NCI-H774 (cell line): ENCODE data around the gene MECP2.
"Not testable (repeated sequence)": the region's sequence is repeated elsewhere in the genome, so short reads cannot be mapped to it uniquely, and the experiment has no call there.

Experiments
- DNase-seq: peaks from one replicate; lab custom pipeline; 2025; lab: John Stamatoyannopoulos, UW

The MECP2 gene

GRCh38 chrX:154017766-154018517 lies 79.6 kb downstream of the MECP2 start:
- DNase-seq = no peak

- DNase-seq = no peak
Measured at GRCh38 chrX:154016366-154017076, 81.0 kb downstream of the MECP2 start.

- no peak for DNase-seq
Measured at GRCh38 chrX:154015581-154016264, 81.8 kb downstream of the MECP2 start.

- no peak for DNase-seq
Measured at GRCh38 chrX:154014429-154015380, 82.8 kb downstream of the MECP2 start.

GRCh38 chrX:154013614-154014360 lies 83.7 kb downstream of the MECP2 start:
- DNase-seq = no peak

- DNase-seq = no peak
Measured at GRCh38 chrX:154013001-154013421, 84.5 kb downstream of the MECP2 start.

GRCh38 chrX:154012336-154012991 lies 85.1 kb downstream of the MECP2 start:
- no peak for DNase-seq

GRCh38 chrX:154011376-154012335 lies 85.9 kb downstream of the MECP2 start:
- DNase-seq = no peak

- DNase-seq = no peak
Measured at GRCh38 chrX:154010330-154011087, 87.0 kb downstream of the MECP2 start.

- no peak for DNase-seq
Measured at GRCh38 chrX:154008521-154008920, 89.0 kb downstream of the MECP2 start.

- DNase-seq = no peak
Measured at GRCh38 chrX:154006947-154007346, 90.6 kb downstream of the MECP2 start.

GRCh38 chrX:154004315-154004714 lies 93.2 kb downstream of the MECP2 start:
- no peak for DNase-seq

GRCh38 chrX:154002215-154002719 lies 95.2 kb downstream of the MECP2 start:
- DNase-seq = peak; percentile 51

- no peak for DNase-seq
Measured at GRCh38 chrX:154000051-154000450, 97.5 kb downstream of the MECP2 start.

- DNase-seq = no peak
Measured at GRCh38 chrX:153999359-154000037, 98.0 kb downstream of the MECP2 start.

GRCh38 chrX:153995504-153995903 lies 102.0 kb downstream of the MECP2 start:
- DNase-seq = no peak

- DNase-seq = not testable (repeated sequence)
Measured at GRCh38 chrX:153994398-153994797, 103.1 kb downstream of the MECP2 start.

GRCh38 chrX:153993978-153994377 lies 103.5 kb downstream of the MECP2 start:
- DNase-seq = no peak
